HepG2 (cell line): ENCODE results near the gene CCL5. TPM values are rescaled to one million over a fixed set of nuclear protein-coding genes. Genes with fewer than 3 reads are reported as not detected.

Experiments
- ATAC-seq: fragments of 200-7000 bp; cut with Tn5 transposase; 3 replicates; pipeline ENCODE4 v1.9.1; 2020; ENCODE audit warnings: mild to moderate bottlenecking, moderate library complexity
- BruUV-seq: library from RNA; stranded (reverse); fragments of 400-500 nt; replicated peaks from 2 replicates; lab custom pipeline; 2021; lab: Mats Ljungman, UMichigan
- CTCF ChIA-PET: fragments of 300-600 bp; formaldehyde crosslinking; extraction: SDS; loops from one replicate; lab custom pipeline; 2021; ENCODE audit warnings: low total read pairs, inconsistent platforms, low intra/inter-chr PET ratio; lab: Yijun Ruan, JAX
- POLR2A ChIA-PET: fragments of 350-600 bp; sonication (Branson Sonifier 250); formaldehyde crosslinking; loops from one replicate; lab custom pipeline; 2020; ENCODE audit warnings: antibody characterized with exemption, inconsistent platforms; lab: Yijun Ruan, JAX
- DNase-seq: peaks from one replicate; pipeline ENCODE4 v3.0.0-alpha.2; 2015; ENCODE audit warnings: low spot score
- FAIRE-seq: peaks from 3 replicates; lab custom pipeline; 2011; peaks lifted over from hg19 to GRCh38; lab: Jason Lieb, UNC
- H2AFZ ChIP-seq: one replicate; pipeline ENCODE4 v1.6.1; 2011; ENCODE audit warnings: low read length, inconsistent platforms
- H3K27ac ChIP-seq: fragments of 300-600 bp; 3 replicates; pipeline ENCODE4 v1.8.0; 2011; ENCODE audit warnings: mixed run types, mild to moderate bottlenecking, mixed read lengths, low read length, inconsistent platforms; ENCODE audit not compliant: insufficient read depth; ENCODE audit errors: extremely low read length
- H3K27me3 ChIP-seq, 2 experiments: fragments of 200-600 bp in 1 of 2; 2 replicates in 1 of 2; 3 replicates in 1 of 2; pipeline versions ENCODE4 v1.6.0 to v1.8.0; 2011; ENCODE audit warnings: low read length in 2 of 2, mild to moderate bottlenecking in 2 of 2, moderate library complexity in 2 of 2, inconsistent platforms in 1 of 2; ENCODE audit not compliant: insufficient read depth in 2 of 2, control insufficient read depth in 1 of 2
- H3K36me3 ChIP-seq, 2 experiments: fragments of 200-600 bp in 1 of 2; replicated peaks in 1 of 2; 2 replicates in 1 of 2; 3 replicates in 1 of 2; pipeline versions ENCODE4 v1.5.1 to v1.8.0; 2011; ENCODE audit warnings: low read length in 2 of 2, inconsistent platforms in 1 of 2; ENCODE audit not compliant: insufficient read depth in 2 of 2, control insufficient read depth in 1 of 2
- H3K4me1 ChIP-seq: 2 replicates; pipeline ENCODE4 v1.5.1; 2012; ENCODE audit warnings: low read length, inconsistent platforms; ENCODE audit not compliant: insufficient read depth
- H3K4me2 ChIP-seq: 2 replicates; pipeline ENCODE4 v1.6.0; 2011; ENCODE audit warnings: low read depth, low read length, inconsistent platforms
- H3K4me3 ChIP-seq, 3 experiments: fragments of 200-600 bp in 1 of 3; sonication (generic), shearing (Covaris generic) in 1 of 3; replicated peaks in 1 of 3; 2 replicates each; pipeline ENCODE4 v1.5.1; 2011 to 2016; ENCODE audit warnings: low read length in 3 of 3, inconsistent platforms in 2 of 3, low read depth in 2 of 3, mild to moderate bottlenecking in 2 of 3, control low read depth in 1 of 3, mixed read lengths in 1 of 3; ENCODE audit not compliant: insufficient read depth in 1 of 3
- H3K79me2 ChIP-seq: one replicate; pipeline ENCODE4 v1.6.1; 2011; ENCODE audit warnings: low read length, inconsistent platforms; ENCODE audit not compliant: insufficient read depth
- H3K9ac ChIP-seq: 2 replicates; pipeline ENCODE4 v1.6.0; 2011; ENCODE audit warnings: mild to moderate bottlenecking, low read depth, low read length, inconsistent platforms; ENCODE audit not compliant: insufficient read depth
- H3K9me3 ChIP-seq: 2 replicates; pipeline ENCODE4 v1.5.1; 2012; ENCODE audit warnings: mild to moderate bottlenecking, low read length
- H4K20me1 ChIP-seq: 2 replicates; pipeline ENCODE4 v1.6.0; 2011; ENCODE audit warnings: inconsistent platforms, mild to moderate bottlenecking, low read length, moderate library complexity; ENCODE audit not compliant: insufficient read depth
- CEBPB ChIP-seq: IDR thresholded peaks from 2 replicates; pipeline ENCODE4 v1.6.1; 2011; ENCODE audit warnings: low read depth, low read length, improper control_type of control experiment, borderline replicate concordance
- GABPA ChIP-seq, 2 experiments: IDR thresholded peaks; 2 replicates each; pipeline ENCODE4 v1.6.1; 2011 to 2016; ENCODE audit warnings: low read depth in 2 of 2, low read length in 1 of 2, missing biosample characterization in 1 of 2, missing genetic modification characterization in 1 of 2
- GABPB1 ChIP-seq: IDR thresholded peaks from 2 replicates; pipeline ENCODE4 v1.6.1; 2016; ENCODE audit warnings: mild to moderate bottlenecking, missing genetic modification reagents, moderate library complexity, missing compliant biosample characterization
- GZF1 ChIP-seq: sonication (generic); formaldehyde crosslinking; IDR thresholded peaks from 2 replicates; pipeline ENCODE4 v1.5.1; 2020; ENCODE audit warnings: mild to moderate bottlenecking, missing genetic modification reagents
- HNF4G ChIP-seq, 2 experiments: sonication (generic) in 1 of 2; formaldehyde crosslinking in 1 of 2; IDR thresholded peaks; 2 replicates each; pipeline versions ENCODE4 v1.4.0 to v1.6.1; 2011 to 2020; ENCODE audit warnings: borderline replicate concordance in 2 of 2, low read depth in 2 of 2, mild to moderate bottlenecking in 2 of 2, low read length in 1 of 2, missing genetic modification reagents in 1 of 2, moderate library complexity in 1 of 2
- PAX8 ChIP-seq: sonication (generic); formaldehyde crosslinking; IDR thresholded peaks from 2 replicates; pipeline ENCODE4 v1.8.0; 2022; ENCODE audit warnings: mild to moderate bottlenecking, missing genetic modification reagents, borderline replicate concordance
- RARA ChIP-seq: IDR thresholded peaks from 2 replicates; pipeline ENCODE4 v1.6.1; 2016; ENCODE audit warnings: missing genetic modification reagents, missing compliant biosample characterization
- RBFOX2 ChIP-seq: fragments of 200-400 bp; formaldehyde crosslinking; IDR thresholded peaks from 2 replicates; pipeline ENCODE4 v1.6.1; 2017; ENCODE audit warnings: low read depth, mild to moderate bottlenecking, low read length
- ZBTB14 ChIP-seq: sonication (generic); formaldehyde crosslinking; IDR thresholded peaks from 2 replicates; pipeline ENCODE4 v1.4.0; 2020; ENCODE audit warnings: missing genetic modification reagents
- ZEB1 ChIP-seq: IDR thresholded peaks from 2 replicates; pipeline ENCODE4 v1.6.1; 2012; ENCODE audit warnings: mild to moderate bottlenecking, low read depth, inconsistent platforms; ENCODE audit not compliant: insufficient replicate concordance
- ZNF280D ChIP-seq: sonication (generic); formaldehyde crosslinking; IDR thresholded peaks from 2 replicates; pipeline ENCODE4 v1.5.1; 2020; ENCODE audit warnings: mild to moderate bottlenecking, missing genetic modification reagents
- ZNF749 ChIP-seq: sonication (generic); formaldehyde crosslinking; IDR thresholded peaks from 2 replicates; pipeline ENCODE4 v1.8.0; 2022; ENCODE audit warnings: mild to moderate bottlenecking, missing genetic modification reagents, moderate library complexity, borderline replicate concordance
- ZNF772 ChIP-seq: sonication (generic); formaldehyde crosslinking; IDR thresholded peaks from 2 replicates; pipeline ENCODE4 v1.5.0; 2020; ENCODE audit warnings: mild to moderate bottlenecking, missing genetic modification reagents
- WGBS: methylation state at CpG from one replicate; pipeline ENCODE4 v1.1.6; 2017; ENCODE audit warnings: low lambda C conversion rate; 5-methylcytosine and 5-hydroxymethylcytosine counted together
- in situ Hi-C: cut with HindIII; loops from 2 replicates; pipeline ENCODE4 v1.10.0; 2017; ENCODE audit warnings: low pct_unique_long_range_greater_than_20kb; ENCODE audit not compliant: extremely low pct_ligation_motif_present
- intact Hi-C: fragments of 100-400 bp; cut with micrococcal nuclease; formaldehyde crosslinking; loops from one replicate; pipeline ENCODE4 v1.10.0; 2022; ENCODE audit not compliant: unreplicated experiment
- polyA plus RNA-seq, 8 experiments: library from polyadenylated mRNA; depleted of rRNA in 3 of 8; stranded (reverse) in 7 of 8; unstranded in 1 of 8; fragments of >200 nt; fragmentation: Illumina TruSeq in 4 of 8; extraction: Trizol in 4 of 8; gene quantifications; 2 replicates each; pipeline versions ENCODE4 v1.2.1 to v1.2.3, GENCODE V29; 2011 to 2016; ENCODE audit warnings: low read depth in 4 of 8, missing spikeins in 1 of 8, mixed read lengths in 1 of 8; ENCODE audit not compliant: insufficient read depth in 1 of 8
- total RNA-seq, 5 experiments: library from RNA; depleted of rRNA; stranded (reverse); fragments of >200 nt; fragmentation: Illumina TruSeq; extraction: Trizol; gene quantifications; 2 replicates each; pipeline ENCODE4 v1.2.3, GENCODE V29; 2016; ENCODE audit warnings: low read depth in 1 of 5
- TF ChIP-seq, protein P1 (sequence below): sonication (generic); formaldehyde crosslinking; conservative IDR thresholded peaks from 2 replicates; pipeline ENCODE4 v1.4.0; 2020; ENCODE audit warnings: mild to moderate bottlenecking, missing genetic modification reagents, moderate library complexity

The CCL5 gene
- total and polyA plus RNA-seq, 2 of the 13 experiments (the other 11 are each of a cell fraction or from before 2014, with no cell fraction given): 0.13 to 0.29 TPM

DNA sequence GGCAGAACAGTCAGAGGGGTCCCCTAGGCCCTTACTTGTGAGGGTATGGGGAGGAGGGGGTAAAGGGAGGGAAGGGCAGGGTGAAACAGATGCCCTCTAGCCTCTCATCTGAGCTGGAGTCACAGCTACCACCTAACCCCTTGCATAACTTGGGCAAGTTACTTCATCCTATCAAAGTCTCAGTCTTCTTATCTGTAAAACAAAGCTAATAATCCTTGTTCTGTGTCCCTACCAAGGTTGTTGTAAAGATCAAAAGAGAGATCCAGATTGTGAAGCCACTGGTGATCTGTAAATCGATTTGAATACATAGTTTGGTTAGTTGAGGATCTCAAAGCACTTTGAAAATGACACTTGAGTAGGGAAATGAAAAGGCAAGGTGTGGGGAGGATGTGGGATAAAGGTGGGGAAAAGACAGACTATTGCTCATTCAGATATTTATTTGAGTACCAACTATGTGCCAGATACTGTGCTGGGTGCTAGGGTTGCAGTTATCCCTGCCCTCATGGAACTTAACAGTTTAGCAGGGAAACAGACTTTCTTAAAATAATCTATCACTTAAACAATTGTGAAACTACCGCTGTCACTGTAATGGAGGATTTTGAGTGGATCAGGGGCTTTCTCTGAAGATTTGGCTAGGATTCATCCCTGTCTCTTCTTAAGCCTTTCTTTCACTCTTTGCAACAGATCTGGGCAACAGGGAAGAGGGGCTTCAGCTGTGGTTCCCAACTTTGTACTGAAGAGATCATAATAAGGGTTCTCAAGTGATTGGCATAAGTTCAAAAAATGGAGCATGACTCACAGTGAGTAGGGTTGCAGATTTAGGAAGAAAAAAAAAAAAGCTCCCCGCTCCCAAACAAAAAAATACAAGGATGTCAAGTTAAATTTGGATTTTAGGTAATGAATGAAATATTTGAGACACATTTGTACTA is 14.5 kb downstream of the CCL5 start:
- no peak for FAIRE-seq
- BruUV-seq: no TSS peak
- no peaks in the 10 kb centered on the region for H3K36me3 ChIP-seq
- H3K79me2 ChIP-seq: no peaks in the 10 kb centered on the region
- in situ Hi-C loops: no loop called here
- no peak overlapping the region; the same call in 1 of the 2 replicates for H3K4me2 ChIP-seq
- ChIA-PET CTCF (no interaction called here), POLR2A (no interaction called here)
- peak overlapping the region; percentile 45 for H3K27ac ChIP-seq
- H3K9me3 ChIP-seq: no peaks in the 10 kb centered on the region
- no peaks in the 10 kb centered on the region for H4K20me1 ChIP-seq
- no peak overlapping the region for H3K4me3 ChIP-seq
- DNase-seq: peak; percentile 27
- H2AFZ ChIP-seq: no peak overlapping the region
- H3K4me1 ChIP-seq: peaks cover 21% of the 10 kb centered on the region
- no peaks in the 10 kb centered on the region for H3K27me3 ChIP-seq
- peak; percentile 57 for ATAC-seq
- intact Hi-C loops: no loop called here
- no peak overlapping the region for H3K9ac ChIP-seq
- WGBS: 57% methylated on average over 3 of the region's 3 CpGs
- TF ChIP-seq GZF1 (CRISPR knock-in tag) (no peak), GABPA (IDR thresholded peaks at IDR 0.05; ENCODE audit: low read depth, low read length) (no peak), GABPA (CRISPR knock-in tag; IDR thresholded peaks at IDR 0.05; ENCODE audit: low read depth) (no peak), ZNF772 (no peak), RBFOX2 (no peak), ZNF280D (CRISPR knock-in tag) (no peak), ZNF749 (CRISPR knock-in tag) (no peak), ZEB1 (no peak), GABPB1 (CRISPR knock-in tag) (no peak), PAX8 (CRISPR knock-in tag) (no peak), ZBTB14 (CRISPR knock-in tag) (no peak), HNF4G (IDR thresholded peaks at IDR 0.05; ENCODE audit: borderline replicate concordance, low read depth, low read length) (0 out of 2 replicates have a peak, but pooled peaks have one; percentile 8), HNF4G (CRISPR knock-in tag; IDR thresholded peaks at IDR 0.05; ENCODE audit: borderline replicate concordance, low read depth) (no peak), RARA (CRISPR knock-in tag) (peak; percentile 34), CEBPB (peak; percentile 64; the same call in 1 of the 2 replicates)
- TF ChIP-seq, protein P1, sequence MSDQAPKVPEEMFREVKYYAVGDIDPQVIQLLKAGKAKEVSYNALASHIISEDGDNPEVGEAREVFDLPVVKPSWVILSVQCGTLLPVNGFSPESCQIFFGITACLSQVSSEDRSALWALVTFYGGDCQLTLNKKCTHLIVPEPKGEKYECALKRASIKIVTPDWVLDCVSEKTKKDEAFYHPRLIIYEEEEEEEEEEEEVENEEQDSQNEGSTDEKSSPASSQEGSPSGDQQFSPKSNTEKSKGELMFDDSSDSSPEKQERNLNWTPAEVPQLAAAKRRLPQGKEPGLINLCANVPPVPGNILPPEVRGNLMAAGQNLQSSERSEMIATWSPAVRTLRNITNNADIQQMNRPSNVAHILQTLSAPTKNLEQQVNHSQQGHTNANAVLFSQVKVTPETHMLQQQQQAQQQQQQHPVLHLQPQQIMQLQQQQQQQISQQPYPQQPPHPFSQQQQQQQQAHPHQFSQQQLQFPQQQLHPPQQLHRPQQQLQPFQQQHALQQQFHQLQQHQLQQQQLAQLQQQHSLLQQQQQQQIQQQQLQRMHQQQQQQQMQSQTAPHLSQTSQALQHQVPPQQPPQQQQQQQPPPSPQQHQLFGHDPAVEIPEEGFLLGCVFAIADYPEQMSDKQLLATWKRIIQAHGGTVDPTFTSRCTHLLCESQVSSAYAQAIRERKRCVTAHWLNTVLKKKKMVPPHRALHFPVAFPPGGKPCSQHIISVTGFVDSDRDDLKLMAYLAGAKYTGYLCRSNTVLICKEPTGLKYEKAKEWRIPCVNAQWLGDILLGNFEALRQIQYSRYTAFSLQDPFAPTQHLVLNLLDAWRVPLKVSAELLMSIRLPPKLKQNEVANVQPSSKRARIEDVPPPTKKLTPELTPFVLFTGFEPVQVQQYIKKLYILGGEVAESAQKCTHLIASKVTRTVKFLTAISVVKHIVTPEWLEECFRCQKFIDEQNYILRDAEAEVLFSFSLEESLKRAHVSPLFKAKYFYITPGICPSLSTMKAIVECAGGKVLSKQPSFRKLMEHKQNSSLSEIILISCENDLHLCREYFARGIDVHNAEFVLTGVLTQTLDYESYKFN (CRISPR knock-in tag): peak; percentile 46; the same call in 1 of the 2 replicates
